HCT116 (cell line): ENCODE results near the gene LASP1NB.

Experiments used
- EZH2 ChIP-seq: fragments of 200-600 bp; sonication (generic); IDR thresholded peaks from 2 replicates; pipeline ENCODE4 v1.6.1; 2017; ENCODE audit warnings: antibody characterized with exemption, mixed run types
- JUND ChIP-seq: IDR thresholded peaks from 2 replicates; pipeline ENCODE4 v1.6.1; 2012
- POLR2A ChIP-seq: IDR thresholded peaks from 2 replicates; pipeline ENCODE4 v1.7.0; 2011; ENCODE audit warnings: borderline replicate concordance; ENCODE audit not compliant: insufficient read depth, insufficient read length; ENCODE audit errors: extremely low read depth
- POLR2AphosphoS5 ChIP-seq: IDR thresholded peaks from 2 replicates; pipeline ENCODE4 v1.6.1; 2011; ENCODE audit warnings: mild to moderate bottlenecking, low read depth, low read length, moderate library complexity
- RAD21 ChIP-seq: IDR thresholded peaks from 2 replicates; pipeline ENCODE4 v1.6.1; 2012; ENCODE audit warnings: low read depth, mild to moderate bottlenecking
- SP1 ChIP-seq: IDR thresholded peaks from 2 replicates; pipeline ENCODE4 v1.6.1; 2012; ENCODE audit warnings: low read depth
- SRF ChIP-seq: IDR thresholded peaks from 2 replicates; pipeline ENCODE4 v1.6.1; 2012; ENCODE audit warnings: low read depth
- ZNF274 ChIP-seq: fragments of 200-500 bp; sonication (Bioruptor generic); IDR thresholded peaks from 2 replicates; pipeline ENCODE4 v1.6.1; 2014; ENCODE audit warnings: mild to moderate bottlenecking, low read depth, low read length, inconsistent platforms
- TF ChIP-seq, protein P1 (sequence below): IDR thresholded peaks from 2 replicates; pipeline ENCODE4 v1.6.1; 2012
- TF ChIP-seq, protein P2 (sequence below), 3 experiments: fragments of 200-600 bp in 1 of 3; sonication (generic) in 1 of 3; IDR thresholded peaks in 2 of 3; conservative IDR thresholded peaks in 1 of 3; 2 replicates each; pipeline ENCODE4 v1.5.1; 2012 to 2017; ENCODE audit warnings: low read depth in 2 of 3, low read length in 2 of 3, antibody characterized with exemption in 1 of 3, borderline replicate concordance in 1 of 3, control low read depth in 1 of 3, mild to moderate bottlenecking in 1 of 3, mixed read lengths in 1 of 3, mixed run types in 1 of 3, moderate library complexity in 1 of 3; ENCODE audit not compliant: insufficient read depth in 1 of 3
- TF ChIP-seq, protein P3 (sequence below): IDR thresholded peaks from 2 replicates; pipeline ENCODE4 v1.6.1; 2012; ENCODE audit warnings: low read depth
- TF ChIP-seq, protein P4 (sequence below): IDR thresholded peaks from 2 replicates; pipeline ENCODE4 v1.6.1; 2012

DNA sequence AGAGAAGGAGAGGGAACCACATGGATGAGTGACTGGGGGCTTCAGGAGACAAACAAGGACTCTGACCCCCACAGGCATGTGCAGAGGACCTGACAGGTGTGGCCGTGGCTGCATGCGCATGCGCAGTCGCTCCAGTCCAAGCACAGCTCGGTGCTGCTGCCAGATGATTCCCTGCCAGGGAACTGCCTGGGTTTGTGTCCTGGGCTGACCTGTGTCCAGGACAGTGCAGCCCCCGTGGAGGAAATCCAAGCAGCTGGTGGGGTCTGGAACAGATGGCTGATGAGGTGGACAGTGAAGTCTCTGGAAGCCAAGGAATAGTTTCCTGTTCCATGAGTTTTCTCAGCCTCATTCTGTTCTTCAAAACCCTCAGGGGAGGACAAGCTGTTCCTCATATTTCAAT, 28.2 kb upstream of the LASP1NB start:
- TF ChIP-seq POLR2A: no peak
- TF ChIP-seq, protein P1, sequence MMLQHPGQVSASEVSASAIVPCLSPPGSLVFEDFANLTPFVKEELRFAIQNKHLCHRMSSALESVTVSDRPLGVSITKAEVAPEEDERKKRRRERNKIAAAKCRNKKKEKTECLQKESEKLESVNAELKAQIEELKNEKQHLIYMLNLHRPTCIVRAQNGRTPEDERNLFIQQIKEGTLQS: no peak
- TF ChIP-seq, protein P2, sequence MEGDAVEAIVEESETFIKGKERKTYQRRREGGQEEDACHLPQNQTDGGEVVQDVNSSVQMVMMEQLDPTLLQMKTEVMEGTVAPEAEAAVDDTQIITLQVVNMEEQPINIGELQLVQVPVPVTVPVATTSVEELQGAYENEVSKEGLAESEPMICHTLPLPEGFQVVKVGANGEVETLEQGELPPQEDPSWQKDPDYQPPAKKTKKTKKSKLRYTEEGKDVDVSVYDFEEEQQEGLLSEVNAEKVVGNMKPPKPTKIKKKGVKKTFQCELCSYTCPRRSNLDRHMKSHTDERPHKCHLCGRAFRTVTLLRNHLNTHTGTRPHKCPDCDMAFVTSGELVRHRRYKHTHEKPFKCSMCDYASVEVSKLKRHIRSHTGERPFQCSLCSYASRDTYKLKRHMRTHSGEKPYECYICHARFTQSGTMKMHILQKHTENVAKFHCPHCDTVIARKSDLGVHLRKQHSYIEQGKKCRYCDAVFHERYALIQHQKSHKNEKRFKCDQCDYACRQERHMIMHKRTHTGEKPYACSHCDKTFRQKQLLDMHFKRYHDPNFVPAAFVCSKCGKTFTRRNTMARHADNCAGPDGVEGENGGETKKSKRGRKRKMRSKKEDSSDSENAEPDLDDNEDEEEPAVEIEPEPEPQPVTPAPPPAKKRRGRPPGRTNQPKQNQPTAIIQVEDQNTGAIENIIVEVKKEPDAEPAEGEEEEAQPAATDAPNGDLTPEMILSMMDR (IDR thresholded peaks at IDR 0.05 in 2 of 3, conservative IDR thresholded peaks at IDR 0.05 in 1 of 3; ENCODE audit: borderline replicate concordance in 1 of 3, insufficient read depth in 1 of 3, low read depth in 2 of 3, low read length in 2 of 3): no peak
- no peak for TF ChIP-seq JUND
- no peak for TF ChIP-seq ZNF274
- TF ChIP-seq, protein P3, sequence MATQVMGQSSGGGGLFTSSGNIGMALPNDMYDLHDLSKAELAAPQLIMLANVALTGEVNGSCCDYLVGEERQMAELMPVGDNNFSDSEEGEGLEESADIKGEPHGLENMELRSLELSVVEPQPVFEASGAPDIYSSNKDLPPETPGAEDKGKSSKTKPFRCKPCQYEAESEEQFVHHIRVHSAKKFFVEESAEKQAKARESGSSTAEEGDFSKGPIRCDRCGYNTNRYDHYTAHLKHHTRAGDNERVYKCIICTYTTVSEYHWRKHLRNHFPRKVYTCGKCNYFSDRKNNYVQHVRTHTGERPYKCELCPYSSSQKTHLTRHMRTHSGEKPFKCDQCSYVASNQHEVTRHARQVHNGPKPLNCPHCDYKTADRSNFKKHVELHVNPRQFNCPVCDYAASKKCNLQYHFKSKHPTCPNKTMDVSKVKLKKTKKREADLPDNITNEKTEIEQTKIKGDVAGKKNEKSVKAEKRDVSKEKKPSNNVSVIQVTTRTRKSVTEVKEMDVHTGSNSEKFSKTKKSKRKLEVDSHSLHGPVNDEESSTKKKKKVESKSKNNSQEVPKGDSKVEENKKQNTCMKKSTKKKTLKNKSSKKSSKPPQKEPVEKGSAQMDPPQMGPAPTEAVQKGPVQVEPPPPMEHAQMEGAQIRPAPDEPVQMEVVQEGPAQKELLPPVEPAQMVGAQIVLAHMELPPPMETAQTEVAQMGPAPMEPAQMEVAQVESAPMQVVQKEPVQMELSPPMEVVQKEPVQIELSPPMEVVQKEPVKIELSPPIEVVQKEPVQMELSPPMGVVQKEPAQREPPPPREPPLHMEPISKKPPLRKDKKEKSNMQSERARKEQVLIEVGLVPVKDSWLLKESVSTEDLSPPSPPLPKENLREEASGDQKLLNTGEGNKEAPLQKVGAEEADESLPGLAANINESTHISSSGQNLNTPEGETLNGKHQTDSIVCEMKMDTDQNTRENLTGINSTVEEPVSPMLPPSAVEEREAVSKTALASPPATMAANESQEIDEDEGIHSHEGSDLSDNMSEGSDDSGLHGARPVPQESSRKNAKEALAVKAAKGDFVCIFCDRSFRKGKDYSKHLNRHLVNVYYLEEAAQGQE: no peak
- TF ChIP-seq POLR2AphosphoS5: no peak
- TF ChIP-seq RAD21: no peak
- TF ChIP-seq, protein P4, sequence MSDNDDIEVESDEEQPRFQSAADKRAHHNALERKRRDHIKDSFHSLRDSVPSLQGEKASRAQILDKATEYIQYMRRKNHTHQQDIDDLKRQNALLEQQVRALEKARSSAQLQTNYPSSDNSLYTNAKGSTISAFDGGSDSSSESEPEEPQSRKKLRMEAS: no peak
- TF ChIP-seq SP1: no peak
- no peak for TF ChIP-seq SRF
- no peak for TF ChIP-seq EZH2
